Fibroblast of lung (primary cell): Measurements from ENCODE around the gene COL9A2. TPM values are rescaled to one million over a fixed set of nuclear protein-coding genes. Genes with fewer than 3 reads are reported as not detected.
"Not testable (repeated sequence)": the region's sequence is repeated elsewhere in the genome, so short reads cannot be mapped to it uniquely, and the experiment has no call there.

Experiments
- DNase-seq, 2 donors: peaks; one replicate each; pipeline versions ENCODE4 v3.0.0 to v3.0.0-alpha.2; 2010; ENCODE audit warnings: low read depth in 2 of 2
- H2AFZ ChIP-seq: 2 replicates; pipeline ENCODE4 v1.5.1; 2012; ENCODE audit warnings: low read length, control low read depth, inconsistent platforms
- H3K27ac ChIP-seq: 2 replicates; pipeline ENCODE4 v1.5.1; 2011; ENCODE audit warnings: low read length, control low read depth; ENCODE audit not compliant: insufficient read depth
- H3K27me3 ChIP-seq: 2 replicates; pipeline ENCODE4 v1.5.1; 2011; ENCODE audit warnings: mild to moderate bottlenecking, low read length; ENCODE audit not compliant: control insufficient read depth, insufficient read depth
- H3K36me3 ChIP-seq: 2 replicates; pipeline ENCODE4 v1.5.1; 2011; ENCODE audit warnings: low read length; ENCODE audit not compliant: control insufficient read depth, insufficient read depth
- H3K4me1 ChIP-seq: 2 replicates; pipeline ENCODE4 v1.5.1; 2011; ENCODE audit warnings: low read length; ENCODE audit not compliant: control insufficient read depth, insufficient read depth; ENCODE audit errors: extremely low read depth
- H3K4me2 ChIP-seq: 2 replicates; pipeline ENCODE4 v1.5.1; 2011; ENCODE audit warnings: low read length, control low read depth; ENCODE audit not compliant: insufficient read depth; ENCODE audit errors: extremely low read depth
- H3K4me3 ChIP-seq, 4 experiments: fragments of 200-600 bp in 1 of 4; sonication (generic) in 1 of 4; replicated peaks in 1 of 4; 2 replicates each; pipeline ENCODE4 v1.5.1; 2011 to 2016; ENCODE audit warnings: low read length in 4 of 4, low read depth in 3 of 4, mild to moderate bottlenecking in 3 of 4, control low read depth in 2 of 4, inconsistent platforms in 1 of 4, mixed read lengths in 1 of 4; ENCODE audit not compliant: insufficient read depth in 1 of 4; ENCODE audit errors: control extremely low read depth in 1 of 4
- H3K79me2 ChIP-seq: 2 replicates; pipeline ENCODE4 v1.5.1; 2012; ENCODE audit warnings: mild to moderate bottlenecking, low read length, inconsistent platforms; ENCODE audit not compliant: control insufficient read depth, insufficient read depth
- H3K9ac ChIP-seq: 2 replicates; pipeline ENCODE4 v1.5.1; 2011; ENCODE audit warnings: mild to moderate bottlenecking, low read length, control low read depth; ENCODE audit not compliant: insufficient read depth
- H3K9me3 ChIP-seq: 2 replicates; pipeline ENCODE4 v1.5.1; 2012; ENCODE audit warnings: low read depth, low read length; ENCODE audit not compliant: control insufficient read depth, insufficient read depth
- H4K20me1 ChIP-seq: 2 replicates; pipeline ENCODE4 v1.5.1; 2011; ENCODE audit warnings: low read length; ENCODE audit not compliant: control insufficient read depth, insufficient read depth; ENCODE audit errors: extremely low read depth
- CTCF ChIP-seq, 2 donors: IDR thresholded peaks in 1 of 2; conservative IDR thresholded peaks in 1 of 2; 1 replicate in 1 of 2; 2 replicates in 1 of 2; pipeline ENCODE4 v1.5.1; 2011 to 2012; ENCODE audit warnings: low read length in 2 of 2, control low read depth in 1 of 2, inconsistent platforms in 1 of 2, low read depth in 1 of 2, mild to moderate bottlenecking in 1 of 2
- EZH2 ChIP-seq: IDR thresholded peaks from 2 replicates; pipeline ENCODE4 v1.5.1; 2012; ENCODE audit warnings: low read length, control low read depth, mild to moderate bottlenecking; ENCODE audit errors: missing control alignments
- polyA plus RNA-seq, 2 donors: library from polyadenylated mRNA; depleted of rRNA in 1 of 2; stranded (reverse) in 1 of 2; unstranded in 1 of 2; fragments of >200 nt; gene quantifications; 2 replicates each; pipeline ENCODE4 v1.2.1, GENCODE V29; 2011 to 2012; ENCODE audit warnings: missing spikeins in 1 of 2
- total RNA-seq: library from RNA; depleted of rRNA; stranded (reverse); fragments of >200 nt; gene quantifications from 2 replicates; pipeline ENCODE4 v1.2.1, GENCODE V29; 2014

COL9A2 gene
- total and polyA plus RNA-seq, 2 donors (not counting 1 experiment from before 2014, with no cell fraction given): 1.3 to 2.8 TPM

DNA sequence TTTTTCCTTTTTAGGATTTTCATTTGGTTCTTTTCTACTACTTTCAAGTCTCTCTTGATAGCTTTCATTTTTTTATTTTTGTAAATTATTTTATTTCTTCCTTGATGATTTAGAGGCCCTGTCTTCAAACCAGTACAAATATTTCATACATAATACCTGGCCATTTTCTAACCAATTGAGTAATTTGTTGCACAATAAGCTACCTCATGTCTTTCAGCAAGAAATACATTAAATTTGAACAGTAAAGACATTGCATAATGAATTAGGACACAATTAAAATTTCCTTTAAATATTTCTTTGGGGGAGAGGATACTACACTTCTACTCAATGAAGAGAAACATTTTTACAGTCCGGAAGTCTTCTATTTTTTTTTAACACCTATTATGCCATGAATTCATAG is 15.6 kb upstream of the COL9A2 start:
- Histone ChIP-seq H3K36me3 (no peaks in the 10 kb centered on the region), H3K4me1 (no peaks in the 10 kb centered on the region), H3K4me3 (no peak overlapping the region), H4K20me1 (no peaks in the 10 kb centered on the region), H3K79me2 (no peaks in the 10 kb centered on the region), H3K4me2 (no peak overlapping the region), H2AFZ (no peak overlapping the region), H3K27me3 (no peaks in the 10 kb centered on the region), H3K27ac (no peak overlapping the region), H3K9ac (no peak overlapping the region), H3K9me3 (no peaks in the 10 kb centered on the region)
- no peak for DNase-seq
- TF ChIP-seq EZH2 (no peak), CTCF (conservative IDR thresholded peaks at IDR 0.05 in 1 of 2, IDR thresholded peaks at IDR 0.05 in 1 of 2; ENCODE audit: low read depth in 1 of 2, low read length in 2 of 2) (no peak)

DNA sequence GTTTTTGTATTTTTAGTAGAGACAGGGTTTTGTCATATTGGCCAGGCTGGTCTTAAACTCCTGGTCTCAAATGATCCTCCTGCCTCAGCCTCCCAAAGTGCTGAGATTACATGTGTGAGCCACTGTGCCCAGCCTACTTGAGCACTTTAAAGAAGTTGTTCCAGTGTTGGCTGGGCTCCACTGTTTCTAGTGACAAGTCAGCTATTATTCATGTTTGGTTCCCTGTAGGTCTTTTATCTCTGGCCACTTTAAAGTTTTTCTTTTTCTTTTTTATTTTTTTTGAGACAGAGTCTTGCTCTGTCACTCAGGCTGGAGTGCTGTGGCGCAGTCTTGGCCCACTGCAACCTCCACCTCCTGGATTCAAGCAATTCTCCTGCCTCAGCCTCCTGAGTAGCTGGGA is 14.3 kb upstream of the COL9A2 start:
- not testable (repeated sequence) for H3K4me2 ChIP-seq, H3K9me3 ChIP-seq, H3K9ac ChIP-seq, DNase-seq, H3K4me1 ChIP-seq, H3K27ac ChIP-seq, H4K20me1 ChIP-seq, H3K4me3 ChIP-seq, H3K79me2 ChIP-seq, H3K27me3 ChIP-seq, H2AFZ ChIP-seq, H3K36me3 ChIP-seq

DNA sequence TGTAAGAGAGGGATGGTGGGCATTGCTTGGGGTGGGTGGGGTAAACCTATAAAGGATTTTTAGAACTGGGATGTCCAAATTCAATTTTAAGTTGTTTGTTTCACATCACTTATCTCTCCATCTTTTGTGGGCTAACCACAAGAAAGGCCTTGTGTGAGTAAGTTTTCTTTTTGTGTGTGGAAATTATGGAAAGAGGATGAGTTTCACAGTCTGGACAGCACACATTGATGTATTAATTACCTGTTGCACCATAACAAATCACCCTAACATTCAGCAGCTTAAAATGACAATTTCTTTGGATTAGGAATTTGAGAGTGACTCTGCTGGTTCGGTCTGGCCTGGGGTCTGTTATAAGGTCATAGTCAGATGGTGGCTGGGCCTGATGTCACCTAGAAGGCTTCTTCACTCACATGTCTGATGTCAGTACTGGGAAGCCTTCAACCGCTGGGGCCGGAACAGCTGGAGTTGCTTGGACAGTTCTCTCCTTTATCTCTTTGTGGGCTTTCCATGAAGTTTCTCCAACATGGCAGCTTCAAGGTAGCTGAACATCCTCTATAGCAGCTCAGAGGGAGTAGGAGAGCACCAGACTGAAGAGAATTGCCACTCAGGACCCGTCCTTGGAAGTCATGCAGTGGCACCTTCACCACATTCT is 2.0 kb upstream of the COL9A2 start:
- Histone ChIP-seq H4K20me1 (no peaks in the 10 kb centered on the region), H3K9me3 (no peaks in the 10 kb centered on the region), H3K27me3 (peaks cover 31% of the 10 kb centered on the region), H3K9ac (no peak overlapping the region), H3K79me2 (no peaks in the 10 kb centered on the region), H3K4me3 (no peak overlapping the region), H3K27ac (no peak overlapping the region), H3K4me2 (no peak overlapping the region), H3K4me1 (peaks cover 4% of the 10 kb centered on the region), H2AFZ (no peak overlapping the region), H3K36me3 (no peaks in the 10 kb centered on the region)
- DNase-seq: no peak
- TF ChIP-seq CTCF (conservative IDR thresholded peaks at IDR 0.05 in 1 of 2, IDR thresholded peaks at IDR 0.05 in 1 of 2; ENCODE audit: low read depth in 1 of 2, low read length in 2 of 2) (no peak), EZH2 (no peak)
